SH-SY5Y (cell line): Measurements from ENCODE around the gene SOCS4.

Experiments
- GATA2 ChIP-seq: IDR thresholded peaks from 2 replicates; pipeline ENCODE4 v1.6.1; 2011; ENCODE audit warnings: mild to moderate bottlenecking, low read depth, low read length
- GATA3 ChIP-seq: IDR thresholded peaks from 2 replicates; pipeline ENCODE4 v1.6.1; 2011; ENCODE audit warnings: low read depth, mild to moderate bottlenecking, low read length, moderate library complexity

DNA sequence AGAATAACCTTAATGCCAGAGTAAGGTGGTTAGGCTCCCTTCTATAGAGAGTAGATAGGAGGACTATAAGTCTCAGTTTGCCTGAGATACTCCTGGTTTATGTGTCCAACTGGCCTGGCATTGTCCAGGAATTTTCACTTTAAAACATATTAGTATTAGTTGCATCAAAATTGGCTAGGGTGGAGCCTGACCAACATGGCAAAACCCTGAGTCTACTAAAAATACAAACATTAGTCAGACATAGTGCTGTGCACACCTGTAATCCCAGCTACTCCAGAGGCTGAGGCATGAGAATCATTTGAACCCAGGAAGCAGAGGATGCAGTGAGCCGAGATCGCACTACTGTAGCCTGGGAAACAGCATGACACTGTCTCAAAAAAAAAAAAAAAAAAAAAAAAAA lies 12.0 kb upstream of the SOCS4 start:
- TF ChIP-seq GATA3: no peak
- TF ChIP-seq GATA2: no peak
